Stimulated activated naive CD4-positive, alpha-beta T cell (primary cell): ENCODE results near the gene OGFOD3.
A peak's percentile ranks its signal among the peaks of the same experiment; 100 is the strongest.
"Not testable (repeated sequence)": the region's sequence is repeated elsewhere in the genome, so short reads cannot be mapped to it uniquely, and the experiment has no call there.

Experiments
- DNase-seq, 6 experiments: peaks; one replicate each; lab custom pipeline; 2025; lab: John Stamatoyannopoulos, UW

OGFOD3 gene, protein sequence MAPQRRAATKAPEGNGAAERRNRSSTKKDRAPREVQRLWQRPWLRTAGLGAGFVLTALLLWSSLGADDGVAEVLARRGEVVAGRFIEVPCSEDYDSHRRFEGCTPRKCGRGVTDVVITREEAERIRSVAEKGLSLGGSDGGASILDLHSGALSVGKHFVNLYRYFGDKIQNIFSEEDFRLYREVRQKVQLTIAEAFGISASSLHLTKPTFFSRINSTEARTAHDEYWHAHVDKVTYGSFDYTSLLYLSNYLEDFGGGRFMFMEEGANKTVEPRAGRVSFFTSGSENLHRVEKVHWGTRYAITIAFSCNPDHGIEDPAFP

DNA sequence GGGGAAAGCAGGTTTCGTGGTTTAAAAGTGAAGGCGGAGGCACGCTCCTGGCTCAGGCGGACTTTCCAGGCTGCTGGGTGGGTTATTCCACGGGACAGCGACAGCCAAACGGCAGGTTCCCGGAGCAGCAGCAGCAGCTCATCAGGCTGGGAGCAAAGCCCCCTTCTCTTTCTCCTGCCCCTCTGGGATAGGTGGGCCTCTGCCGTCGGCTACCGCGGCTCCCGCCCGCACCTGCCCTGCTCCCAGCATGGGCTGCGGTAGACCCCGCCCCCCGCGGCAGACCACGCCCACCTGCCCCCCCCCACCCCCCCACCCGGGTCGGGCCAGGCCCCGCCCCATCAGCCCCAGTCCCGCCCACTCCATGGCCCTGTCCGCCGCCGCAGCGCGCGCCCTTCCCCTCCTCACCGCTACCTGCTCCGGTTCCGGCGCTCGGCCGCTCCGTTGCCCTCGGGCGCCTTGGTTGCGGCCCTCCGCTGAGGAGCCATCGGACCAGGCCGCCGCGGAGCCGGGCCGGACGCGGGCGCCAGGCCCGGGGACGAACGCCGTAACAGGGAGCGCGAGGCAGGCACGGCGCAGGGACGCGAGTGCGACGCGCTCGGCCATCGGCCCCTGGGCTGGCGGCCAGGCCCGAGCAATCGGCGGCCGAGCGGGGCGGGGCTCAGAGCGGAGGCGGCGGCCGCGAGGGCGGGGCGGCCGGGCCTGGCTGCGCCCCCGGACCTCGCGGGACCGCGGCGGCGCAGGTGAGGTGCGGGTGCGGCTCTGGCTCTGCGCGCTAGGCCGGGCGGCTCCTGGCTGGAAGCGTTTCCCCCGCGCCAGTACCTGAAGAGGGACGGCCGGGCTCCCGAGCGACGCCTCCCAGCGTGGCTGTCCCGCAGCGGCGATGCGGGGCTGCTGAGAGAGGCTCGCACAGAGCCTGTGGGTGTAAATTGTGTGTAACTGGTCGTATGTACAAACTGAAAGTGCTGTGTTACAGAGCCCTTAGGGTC lies at the start of gene OGFOD3, which contains the start of gene HEXD:
OGFOD3 (minus strand) TSS at position 586 of the 986 bp plus-strand sequence; CDS start at position 485, 101 bp downstream.
HEXD (plus strand) TSS at position 347 of the 986 bp plus-strand sequence. CDS start 1,453 bp downstream, outside the sequence.
- DNase-seq = peak; percentile 79 to 99 (median 92)

- no peak for DNase-seq
These were observed 46.7 kb upstream of the OGFOD3 start for GRCh38 chr17:82465023-82465603.

DNA sequence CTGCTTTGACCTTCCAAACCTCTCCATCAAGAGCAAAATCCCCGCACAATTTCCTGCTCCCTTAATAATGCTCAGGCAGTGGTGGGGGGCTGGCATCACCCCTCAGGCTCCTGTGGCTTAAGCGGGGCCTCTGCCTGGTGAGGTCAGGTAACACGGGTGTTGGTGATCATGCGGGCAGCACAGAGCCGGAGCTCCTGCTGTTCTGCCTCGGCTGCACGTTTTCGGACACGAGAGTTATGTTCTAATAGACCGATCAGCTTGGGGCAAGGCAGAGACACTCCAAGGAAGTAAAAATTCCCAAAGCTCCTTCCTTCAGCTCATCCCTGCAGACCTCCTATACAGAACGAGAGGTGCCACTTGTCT lies 46.2 kb upstream of the OGFOD3 start:
- no peak for DNase-seq

GRCh38 chr17:82463925-82464566 lies 45.7 kb upstream of the OGFOD3 start:
- DNase-seq = no peak

GRCh38 chr17:82463391-82463790 lies 45.0 kb upstream of the OGFOD3 start:
- DNase-seq = no peak

- DNase-seq = no peak
These were observed 43.6 kb upstream of the OGFOD3 start for GRCh38 chr17:82461827-82462524.

GRCh38 chr17:82459936-82460335 lies 41.5 kb upstream of the OGFOD3 start:
- not testable (repeated sequence) for DNase-seq

GRCh38 chr17:82458885-82459424 lies 40.6 kb upstream of the OGFOD3 start:
- no peak for DNase-seq

DNA sequence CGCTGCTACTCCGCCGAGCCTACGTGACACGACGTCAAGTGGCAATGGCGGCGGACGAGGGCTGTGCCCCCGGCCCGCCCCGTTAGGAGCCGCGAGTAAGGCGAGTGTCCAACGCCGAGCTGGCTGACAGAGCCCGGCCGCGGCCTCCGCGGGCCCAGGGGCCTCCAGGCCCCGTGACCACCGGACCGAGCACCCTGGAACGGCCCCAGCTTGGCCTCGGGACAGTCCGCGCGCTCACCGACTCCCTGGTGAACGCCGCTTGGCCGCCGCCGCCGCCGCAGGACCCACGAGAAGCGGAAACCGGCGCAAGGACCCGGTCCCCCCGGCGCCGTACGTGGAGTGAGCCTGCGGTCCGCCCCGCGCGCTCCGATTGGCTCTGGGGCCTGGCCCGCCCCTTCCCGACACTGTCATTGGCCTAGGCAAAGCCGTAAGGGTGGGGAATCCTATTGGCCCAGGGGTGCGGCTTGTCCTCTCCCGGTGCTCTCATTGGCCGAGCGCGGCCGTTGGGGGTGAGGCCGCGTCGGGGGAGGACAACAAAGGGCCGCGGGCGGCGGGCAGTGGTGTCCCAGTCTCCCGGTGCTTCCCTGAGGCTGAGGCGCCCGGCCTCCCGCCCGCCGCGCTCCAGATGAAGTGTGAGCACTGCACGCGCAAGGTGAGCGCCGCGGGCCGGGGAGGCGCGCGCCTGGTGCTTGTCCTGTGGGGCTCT lies 39.9 kb upstream of the OGFOD3 start, which contains the start of gene NARF:
NARF (plus strand) TSS at position 563 of the 706 bp plus-strand sequence; CDS start at position 626, 63 bp downstream.
- DNase-seq = peak; percentile 92 to 98 (median 96)

DNA sequence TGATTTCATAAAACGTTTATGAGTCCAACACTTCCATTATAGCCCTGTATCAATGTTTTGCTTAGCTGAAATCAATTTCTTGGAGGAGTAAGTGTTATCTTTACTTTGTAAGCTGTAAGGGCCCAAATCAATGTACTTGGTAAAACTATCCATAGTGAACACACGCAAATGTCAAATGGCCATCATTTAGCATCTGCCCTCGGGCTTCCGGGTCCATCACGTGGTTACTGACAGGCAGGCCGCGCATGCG lies 39.5 kb upstream of the OGFOD3 start:
- DNase-seq = no peak

DNA sequence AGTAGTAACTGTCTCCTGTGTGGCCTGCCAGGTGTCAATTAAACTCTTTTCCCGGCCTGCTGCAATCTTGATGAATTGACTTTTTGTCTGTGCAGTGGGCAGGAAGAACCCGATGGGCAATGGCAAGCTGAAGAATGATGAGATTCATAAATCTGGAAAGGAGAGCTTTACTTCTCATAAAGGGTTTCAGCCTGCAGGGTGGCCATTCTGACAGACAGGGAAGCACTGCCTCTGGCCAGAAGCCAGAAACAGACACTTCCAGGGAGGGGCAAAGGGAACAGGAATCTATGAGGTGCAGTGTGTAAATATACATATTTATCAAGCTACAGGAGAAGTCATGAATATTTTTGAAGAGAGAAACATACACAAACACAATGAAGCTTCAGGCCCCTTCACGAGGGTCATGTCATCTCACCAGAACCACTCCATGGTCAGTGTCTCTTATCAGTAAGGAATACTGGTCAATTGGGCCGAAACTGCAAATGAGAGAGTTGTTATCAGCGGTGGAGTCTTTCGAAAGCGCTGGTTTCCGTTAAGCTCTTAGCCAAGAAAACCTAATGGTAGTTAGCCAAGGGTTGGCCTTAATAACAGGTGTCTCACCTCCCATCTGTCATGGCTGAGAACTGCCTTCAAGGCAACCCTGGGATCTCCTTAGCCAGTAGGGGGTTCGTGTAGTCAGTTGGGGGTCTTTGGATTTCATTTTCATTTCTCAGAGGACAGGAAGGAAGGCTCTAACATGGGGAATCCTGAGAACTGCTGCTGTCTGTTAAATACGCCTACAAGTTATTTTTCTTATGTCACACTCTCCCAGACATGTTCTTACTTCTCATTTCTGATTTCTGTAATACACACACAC lies 38.9 kb upstream of the OGFOD3 start:
- no peak for DNase-seq

DNA sequence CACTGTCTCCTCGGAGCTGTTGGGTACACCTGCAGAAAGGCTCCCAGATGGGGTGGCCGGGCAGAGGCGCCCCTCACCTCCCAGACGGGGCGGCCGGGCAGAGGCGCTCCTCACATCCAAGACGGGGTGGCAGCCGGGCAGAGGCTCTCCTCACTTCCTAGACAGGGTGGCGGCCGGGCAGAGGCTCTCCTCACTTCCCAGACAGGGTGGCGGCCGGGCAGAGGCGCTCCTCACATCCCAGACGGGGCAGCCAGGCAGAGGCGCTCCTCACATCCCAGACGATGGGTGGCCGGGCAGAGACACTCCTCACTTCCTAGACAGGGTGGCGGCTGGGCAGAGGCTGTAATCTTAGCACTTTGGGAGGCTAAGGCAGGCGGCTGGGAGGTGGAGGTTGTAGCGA lies 35.3 kb upstream of the OGFOD3 start:
- DNase-seq = not testable (repeated sequence)

GRCh38 chr17:82453151-82453550 lies 34.8 kb upstream of the OGFOD3 start:
- DNase-seq = not testable (repeated sequence)

- no peak for DNase-seq
These were observed 33.8 kb upstream of the OGFOD3 start for GRCh38 chr17:82452162-82452561.

DNA sequence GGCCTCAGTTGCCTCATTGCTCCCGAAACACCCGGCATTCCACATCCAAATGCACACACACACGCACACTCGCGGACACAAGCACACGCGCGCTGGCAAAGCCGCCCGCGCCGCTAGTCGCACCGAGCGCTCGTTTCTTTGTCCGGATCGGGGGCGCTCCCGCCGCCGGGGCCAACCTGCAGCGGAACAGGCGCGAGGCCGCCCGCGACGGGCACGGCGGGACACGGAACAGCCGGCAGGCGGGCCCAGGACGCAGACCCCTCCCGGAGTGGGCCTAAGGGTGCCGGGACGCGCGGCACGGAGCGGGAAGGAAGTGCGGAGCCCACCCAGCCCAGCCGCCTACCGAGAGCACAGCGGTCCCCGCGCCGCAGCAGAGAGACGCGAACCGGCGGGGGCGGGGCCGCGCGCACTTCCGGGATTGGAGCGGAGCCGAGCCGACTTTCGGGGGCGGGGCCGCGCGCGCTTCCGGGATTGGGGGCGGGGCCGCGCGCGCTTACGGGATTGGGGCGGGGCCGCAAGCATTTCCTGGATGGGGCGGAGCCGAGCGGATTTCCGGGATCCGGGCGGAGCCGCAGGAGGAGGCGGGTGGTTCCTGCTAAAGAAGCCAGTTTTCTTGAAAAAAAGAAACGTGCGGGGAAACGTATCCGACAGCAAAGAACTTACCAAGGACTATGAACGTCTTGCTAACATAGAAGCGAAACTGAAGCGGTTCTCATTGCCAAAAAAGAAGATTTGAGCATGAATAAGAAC lies 32.1 kb upstream of the OGFOD3 start, which contains the start of gene CYBC1:
CYBC1 (minus strand) TSS at position 396 of the 750 bp plus-strand sequence. CDS start 1,498 bp downstream, outside the sequence.
- DNase-seq = peak; percentile 91 to 95 (median 94)

DNA sequence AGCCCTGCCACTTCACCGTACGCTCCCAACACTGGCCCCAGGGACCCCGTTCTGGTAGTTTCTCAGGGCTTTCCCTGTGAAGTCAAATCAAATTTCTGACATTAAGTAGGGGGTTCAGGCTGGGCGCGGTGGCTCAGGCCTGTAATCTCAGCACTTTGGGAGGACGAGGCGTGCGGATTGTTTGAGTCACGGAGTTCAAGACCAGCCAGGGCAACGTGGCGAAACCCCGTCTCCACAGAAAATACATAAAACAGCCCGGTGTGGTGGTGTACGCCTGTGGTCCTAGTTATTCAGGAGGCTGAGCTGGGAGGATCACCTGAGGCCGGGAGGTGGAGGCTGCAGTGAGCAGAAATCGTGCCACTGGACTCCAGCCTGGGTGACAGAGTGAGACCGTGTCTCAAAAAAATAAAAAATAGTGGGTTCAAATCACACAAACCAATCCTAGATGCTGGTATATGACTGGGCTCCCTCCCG lies 31.5 kb upstream of the OGFOD3 start:
- peak in 1 of 6 experiments; percentile 45 for DNase-seq

DNA sequence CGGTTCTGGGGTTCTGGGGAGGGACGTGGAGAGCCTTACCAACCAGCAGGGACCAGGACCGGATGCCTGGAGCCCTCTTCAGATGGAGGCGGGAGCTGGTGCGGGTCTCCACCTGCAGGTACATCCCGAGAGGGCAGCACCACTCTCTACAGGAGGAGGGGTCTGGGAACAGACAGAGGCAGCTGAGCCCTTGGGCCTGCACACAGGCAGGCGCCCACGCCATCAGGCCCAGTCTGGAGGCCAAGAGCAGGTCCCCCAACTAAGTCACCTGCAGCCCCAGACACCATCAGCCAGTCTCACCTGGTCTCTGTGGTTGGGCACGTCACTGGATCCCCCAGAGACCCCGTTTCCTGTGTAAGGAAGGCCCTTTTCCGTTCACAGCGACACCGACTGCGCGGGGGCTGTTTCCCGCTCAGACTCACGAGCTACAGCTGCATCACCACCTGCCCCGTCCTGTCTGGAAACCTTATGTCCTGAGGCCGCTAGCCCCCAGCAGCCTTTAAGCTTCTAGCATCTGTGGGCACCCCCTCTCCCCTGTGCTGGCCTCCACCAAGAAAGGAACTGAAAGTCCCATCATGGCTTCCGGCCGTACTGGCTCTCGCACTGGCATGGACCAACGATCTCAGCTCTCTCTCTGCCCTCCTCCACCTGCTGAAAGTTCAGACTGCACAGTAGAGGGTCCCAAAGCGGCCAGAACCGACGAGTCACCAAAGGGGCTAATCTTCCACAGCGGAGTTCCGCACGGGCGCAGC lies 30.9 kb upstream of the OGFOD3 start:
- DNase-seq = peak; percentile 50 to 80 (median 71)

DNA sequence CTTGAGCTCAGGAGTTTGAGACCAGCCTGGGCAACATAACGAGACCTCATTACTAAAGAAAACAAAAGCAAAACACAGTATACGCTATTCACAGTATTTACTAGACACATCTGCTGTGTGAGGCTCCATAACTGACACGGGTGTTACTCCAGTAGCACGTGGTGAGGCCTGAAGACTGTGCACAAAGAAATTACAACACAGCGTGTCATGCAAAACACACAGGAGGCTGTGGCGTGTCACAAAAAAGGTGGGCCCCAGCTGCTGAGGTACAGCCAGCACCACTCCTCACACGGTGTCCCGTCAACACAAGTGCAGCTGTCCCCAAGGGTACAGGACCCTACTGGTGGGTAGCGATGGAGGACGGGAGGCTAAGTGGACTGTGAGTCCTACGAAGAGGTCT lies 29.5 kb upstream of the OGFOD3 start:
- DNase-seq = no peak
